Esophagus mucosa (tissue), 1 donor: ENCODE data around the gene TMEM235. TPM values are rescaled to one million over a fixed set of nuclear protein-coding genes. Genes with fewer than 3 reads are reported as not detected.
"Not testable (repeated sequence)": the region's sequence is repeated elsewhere in the genome, so short reads cannot be mapped to it uniquely, and the experiment has no call there.

ENCODE experiments used
- ATAC-seq: fragments of 200-7000 bp; cut with Tn5 transposase; one replicate; pipeline ENCODE4 v1.9.1; 2020
- total RNA-seq: library from RNA; stranded (reverse); gene quantifications from one replicate; pipeline ENCODE4 v1.2.4, GENCODE V29; 2023
- donor health status: DM: yes; HTN: yes; CAD: no.

The TMEM235 gene
- total RNA-seq, 1 donor from 2014 or later, result not detected

- ATAC-seq, result peak; percentile 35
These were observed 11.9 kb upstream of the TMEM235 start for GRCh38 chr17:78219396-78220150.

DNA sequence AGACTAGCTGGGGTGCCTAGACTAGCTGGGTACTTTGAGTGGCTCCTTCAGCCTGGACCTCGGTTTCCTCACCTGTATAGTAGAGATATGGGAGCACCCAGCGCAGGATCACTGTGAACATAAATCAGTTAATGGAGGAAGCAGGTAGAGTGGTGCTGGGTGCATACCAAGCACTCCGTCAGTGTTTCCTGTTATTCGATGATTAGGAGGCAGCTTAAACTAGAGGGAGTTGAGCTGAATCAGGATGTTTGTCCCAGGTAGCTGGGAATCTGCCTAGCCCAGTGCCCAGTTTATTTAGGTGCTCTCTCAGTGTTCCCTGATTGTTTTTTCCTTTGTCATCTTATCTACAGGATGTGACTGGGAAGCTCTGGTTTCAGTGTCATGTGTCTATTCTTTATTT lies 8.4 kb upstream of the TMEM235 start:
- ATAC-seq, result no peak

DNA sequence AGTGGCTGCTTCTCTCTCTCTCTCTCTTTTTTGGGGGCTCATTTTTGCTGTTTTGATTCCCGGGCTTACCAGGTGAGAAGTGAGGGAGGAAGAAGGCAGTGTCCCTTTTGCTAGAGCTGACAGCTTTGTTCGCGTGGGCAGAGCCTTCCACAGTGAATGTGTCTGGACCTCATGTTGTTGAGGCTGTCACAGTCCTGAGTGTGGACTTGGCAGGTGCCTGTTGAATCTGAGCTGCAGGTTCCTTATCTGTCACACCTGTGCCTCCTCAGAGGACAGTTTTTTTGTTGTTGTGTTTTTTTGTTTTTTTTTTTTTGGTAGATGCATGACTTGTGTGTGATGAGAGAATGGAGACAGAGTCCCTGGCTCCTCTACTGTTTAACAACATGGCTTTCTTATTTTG lies 7.7 kb upstream of the TMEM235 start:
- ATAC-seq, result no peak

GRCh38 chr17:78224231-78225087 lies 7.0 kb upstream of the TMEM235 start:
- no peak for ATAC-seq

DNA sequence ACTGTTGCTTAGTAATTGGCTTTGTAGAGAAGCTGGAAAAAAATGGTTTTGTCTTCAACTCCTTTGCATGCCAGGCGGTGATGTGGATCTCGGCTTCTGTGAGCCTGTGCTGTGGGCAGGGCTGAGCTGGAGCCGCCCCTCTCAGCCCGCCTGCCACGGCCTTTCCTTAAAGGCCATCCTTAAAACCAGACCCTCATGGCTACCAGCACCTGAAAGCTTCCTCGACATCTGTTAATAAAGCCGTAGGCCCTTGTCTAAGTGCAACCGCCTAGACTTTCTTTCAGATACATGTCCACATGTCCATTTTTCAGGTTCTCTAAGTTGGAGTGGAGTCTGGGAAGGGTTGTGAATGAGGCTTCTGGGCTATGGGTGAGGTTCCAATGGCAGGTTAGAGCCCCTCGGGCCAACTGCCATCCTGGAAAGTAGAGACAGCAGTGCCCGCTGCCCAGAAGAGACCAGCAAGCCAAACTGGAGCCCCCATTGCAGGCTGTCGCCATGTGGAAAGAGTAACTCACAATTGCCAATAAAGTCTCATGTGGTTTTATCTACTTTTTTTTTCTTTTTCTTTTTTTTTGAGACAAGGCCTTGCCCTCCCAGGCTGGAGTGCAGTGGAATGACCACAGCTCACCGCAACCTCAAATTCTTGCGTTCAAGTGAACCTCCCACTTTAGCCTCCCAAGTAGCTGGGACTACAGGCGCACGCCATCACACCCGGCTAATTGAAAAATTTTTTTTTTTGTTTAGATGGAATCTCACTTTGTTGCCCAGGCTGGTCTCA lies 6.2 kb upstream of the TMEM235 start:
- ATAC-seq, result no peak

- no peak for ATAC-seq
These were observed 5.2 kb upstream of the TMEM235 start for GRCh38 chr17:78226055-78226758.

DNA sequence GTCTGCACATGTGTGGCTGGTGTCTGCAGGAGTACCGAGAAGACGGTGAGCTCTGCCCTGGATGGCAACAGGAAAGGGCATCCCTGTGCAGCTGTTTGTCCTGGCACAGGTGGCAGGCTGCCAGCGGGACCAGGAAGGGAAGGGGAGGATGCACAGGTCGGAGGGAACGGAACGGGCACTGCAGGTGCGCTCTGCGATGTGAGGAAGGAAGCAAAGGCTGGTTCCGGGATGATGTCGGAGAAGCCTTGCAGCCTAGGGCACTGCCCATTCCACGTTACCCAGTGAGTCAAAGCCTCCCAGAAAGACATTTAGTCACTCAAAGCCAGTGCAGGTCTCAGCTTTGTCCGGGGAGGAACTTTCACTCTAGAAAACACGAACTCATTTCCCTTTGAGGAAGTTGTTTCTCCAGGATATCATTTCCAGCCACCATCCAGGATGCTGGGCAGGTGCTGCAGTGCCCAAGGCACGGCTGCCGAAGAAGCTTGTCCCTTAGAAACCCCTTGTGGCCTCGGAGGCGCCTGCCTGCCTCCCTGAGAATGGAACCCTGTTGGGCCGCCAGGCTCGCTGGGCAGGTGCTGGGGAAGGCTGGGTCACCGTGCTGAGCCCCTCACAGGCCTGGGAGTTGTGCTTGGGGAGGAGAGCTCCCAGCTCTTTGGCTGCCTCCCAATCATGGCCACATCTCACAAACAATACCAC lies 4.5 kb upstream of the TMEM235 start:
- peak; percentile 80 for ATAC-seq

- no peak for ATAC-seq
These were observed 3.9 kb upstream of the TMEM235 start for GRCh38 chr17:78227455-78227916.

GRCh38 chr17:78228176-78228575 lies 3.3 kb upstream of the TMEM235 start:
- ATAC-seq, result no peak

DNA sequence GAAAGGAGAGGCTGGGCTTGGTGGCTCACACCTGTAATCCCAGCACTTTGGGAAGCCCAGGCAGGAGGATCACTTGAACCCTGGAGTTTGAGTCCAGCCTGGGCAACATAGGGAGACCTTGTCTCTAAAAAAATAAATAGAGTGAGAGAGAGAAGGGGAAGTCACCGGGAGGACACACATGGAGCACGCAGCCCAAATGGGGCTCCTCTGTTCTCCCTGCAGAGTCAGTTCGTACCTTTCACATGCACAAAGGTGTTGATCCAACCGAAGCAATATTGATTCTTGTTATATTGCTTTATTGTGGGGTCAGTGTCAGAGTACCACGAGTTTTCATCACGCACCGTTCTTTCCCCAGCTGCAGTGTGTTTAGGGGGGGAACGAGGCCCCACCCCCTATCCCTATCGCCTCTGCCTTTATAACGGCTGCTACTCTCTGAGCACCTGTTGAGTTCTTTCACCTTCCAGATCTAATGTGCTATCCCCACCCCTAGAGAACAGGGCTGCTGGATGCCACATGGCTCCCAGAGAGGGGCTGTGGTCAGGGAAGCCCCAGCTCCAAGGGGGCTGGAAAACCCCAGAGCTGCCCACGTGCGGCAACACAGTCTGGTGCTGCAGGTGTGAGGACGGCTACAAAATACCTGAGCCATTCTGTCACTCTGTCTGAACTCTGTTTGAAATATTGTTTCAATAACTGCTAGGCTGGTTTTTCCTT lies 1.0 kb upstream of the TMEM235 start:
- no peak for ATAC-seq

GRCh38 chr17:78231991-78232858 lies 794 bp downstream of the TMEM235 start:
- ATAC-seq, result peak; percentile 33

- no peak for ATAC-seq
These were observed 1.4 kb downstream of the TMEM235 start for GRCh38 chr17:78232859-78233173.

DNA sequence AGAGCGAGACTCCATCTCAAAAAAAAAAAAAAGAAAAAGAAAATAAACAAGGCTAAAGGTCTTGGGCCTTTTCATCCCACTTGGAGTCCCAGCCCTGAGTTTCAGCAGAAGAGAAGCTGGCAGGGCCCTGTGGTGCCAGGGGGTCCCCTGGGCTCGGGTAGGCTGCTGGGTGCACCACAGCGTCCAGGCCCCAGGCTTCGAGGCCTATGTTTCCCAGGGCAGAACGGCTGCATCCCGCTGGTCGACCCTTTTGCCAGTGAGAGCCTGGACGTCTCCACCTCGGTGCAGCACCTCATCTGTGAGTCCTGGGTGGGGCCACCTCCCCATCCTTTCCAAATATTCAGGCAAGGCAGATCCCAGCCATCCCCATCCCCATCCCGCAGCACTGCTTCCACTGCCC lies 2.2 kb downstream of the TMEM235 start:
- ATAC-seq, result no peak

- no peak for ATAC-seq
These were observed 2.9 kb downstream of the TMEM235 start for GRCh38 chr17:78234261-78234865.

- ATAC-seq, result not testable (repeated sequence)
These were observed 3.6 kb downstream of the TMEM235 start for GRCh38 chr17:78235022-78235421.

- no peak for ATAC-seq
These were observed 4.5 kb downstream of the TMEM235 start for GRCh38 chr17:78235885-78236284.

GRCh38 chr17:78236362-78237127 lies 5.1 kb downstream of the TMEM235 start:
- ATAC-seq, result no peak

- no peak for ATAC-seq
These were observed 6.1 kb downstream of the TMEM235 start for GRCh38 chr17:78237401-78238012.
